A549 (cell line): ENCODE results near the gene HNRNPR.

Experiments used
- CEBPB ChIP-seq, 2 experiments: fragments of >200 bp in 1 of 2; sonication (Bioruptor Twin) in 1 of 2; formaldehyde crosslinking in 1 of 2; IDR thresholded peaks; 2 replicates each; pipeline ENCODE4 v1.6.1; 2012 to 2016
- CHD2 ChIP-seq: fragments of 150-350 bp; IDR thresholded peaks from 2 replicates; pipeline ENCODE4 v1.6.1; 2014; ENCODE audit warnings: low read length; ENCODE audit not compliant: partially characterized antibody
- EP300 ChIP-seq, 2 experiments: fragments of >200 bp; sonication (Bioruptor Twin); formaldehyde crosslinking; IDR thresholded peaks; 2 replicates in 1 of 2; 3 replicates in 1 of 2; pipeline ENCODE4 v1.6.1; 2016 to 2017
- ESRRA ChIP-seq: fragments of 150-350 bp; IDR thresholded peaks from 2 replicates; pipeline ENCODE4 v1.6.1; 2014; ENCODE audit warnings: mild to moderate bottlenecking, low read length, borderline replicate concordance
- NR3C1 ChIP-seq: fragments of >200 bp; sonication (Bioruptor Twin); formaldehyde crosslinking; IDR thresholded peaks from 3 replicates; pipeline ENCODE4 v1.6.1; 2017
- POLR2A ChIP-seq: IDR thresholded peaks from 2 replicates; pipeline ENCODE4 v1.6.1; 2012; ENCODE audit warnings: mild to moderate bottlenecking, low read length
- POLR2AphosphoS2 ChIP-seq: conservative IDR thresholded peaks from 2 replicates; pipeline ENCODE4 v1.6.1; 2012; ENCODE audit warnings: low read length, improper control_type of control experiment, inconsistent platforms
- SMC3 ChIP-seq: fragments of >200 bp; sonication (Bioruptor Twin); formaldehyde crosslinking; IDR thresholded peaks from 3 replicates; pipeline ENCODE4 v1.6.1; 2018; ENCODE audit warnings: inconsistent platforms
- TF ChIP-seq, protein P1 (sequence below): fragments of >200 bp; sonication (Bioruptor Twin); formaldehyde crosslinking; IDR thresholded peaks from 3 replicates; pipeline ENCODE4 v1.5.1; 2016
- TF ChIP-seq, protein P2 (sequence below): fragments of 450-650 bp; IDR thresholded peaks from 2 replicates; pipeline ENCODE4 v1.6.1; 2014; ENCODE audit warnings: antibody characterized with exemption

DNA sequence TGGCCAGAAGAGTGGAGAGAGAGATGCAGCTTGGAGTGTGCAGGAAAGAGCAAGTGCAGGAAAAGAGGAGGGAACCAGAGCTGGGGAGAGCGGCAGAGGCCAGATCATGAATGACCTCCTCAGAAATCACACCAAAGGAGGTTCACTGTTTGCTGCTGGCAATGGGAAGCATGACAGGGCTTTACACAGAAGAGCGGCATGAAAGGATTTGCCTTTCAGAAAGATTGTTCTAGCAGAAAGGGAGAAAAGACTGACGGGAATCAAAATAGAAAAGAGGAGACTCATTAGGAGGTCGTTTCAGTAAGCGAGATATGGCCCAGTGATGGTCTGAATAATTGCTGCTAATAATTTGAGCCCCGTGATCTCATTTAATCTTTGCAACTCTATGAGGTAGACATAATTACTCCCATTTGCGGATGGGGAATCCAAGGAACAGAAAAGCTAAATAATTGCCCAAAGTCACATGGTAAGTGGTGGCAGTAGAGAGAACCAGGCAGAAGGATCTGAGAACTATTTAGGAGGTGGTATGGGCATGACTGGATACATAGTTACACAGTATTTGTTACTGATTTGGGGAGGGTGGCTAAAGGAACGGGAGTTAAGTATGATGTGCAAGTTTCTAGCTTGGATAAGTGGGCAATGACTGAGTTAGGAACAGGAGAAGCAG is 12.5 kb upstream of the HNRNPR start:
- TF ChIP-seq, protein P1, sequence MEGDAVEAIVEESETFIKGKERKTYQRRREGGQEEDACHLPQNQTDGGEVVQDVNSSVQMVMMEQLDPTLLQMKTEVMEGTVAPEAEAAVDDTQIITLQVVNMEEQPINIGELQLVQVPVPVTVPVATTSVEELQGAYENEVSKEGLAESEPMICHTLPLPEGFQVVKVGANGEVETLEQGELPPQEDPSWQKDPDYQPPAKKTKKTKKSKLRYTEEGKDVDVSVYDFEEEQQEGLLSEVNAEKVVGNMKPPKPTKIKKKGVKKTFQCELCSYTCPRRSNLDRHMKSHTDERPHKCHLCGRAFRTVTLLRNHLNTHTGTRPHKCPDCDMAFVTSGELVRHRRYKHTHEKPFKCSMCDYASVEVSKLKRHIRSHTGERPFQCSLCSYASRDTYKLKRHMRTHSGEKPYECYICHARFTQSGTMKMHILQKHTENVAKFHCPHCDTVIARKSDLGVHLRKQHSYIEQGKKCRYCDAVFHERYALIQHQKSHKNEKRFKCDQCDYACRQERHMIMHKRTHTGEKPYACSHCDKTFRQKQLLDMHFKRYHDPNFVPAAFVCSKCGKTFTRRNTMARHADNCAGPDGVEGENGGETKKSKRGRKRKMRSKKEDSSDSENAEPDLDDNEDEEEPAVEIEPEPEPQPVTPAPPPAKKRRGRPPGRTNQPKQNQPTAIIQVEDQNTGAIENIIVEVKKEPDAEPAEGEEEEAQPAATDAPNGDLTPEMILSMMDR = no peak
- TF ChIP-seq EP300 (IDR thresholded peaks at IDR 0.05) = no peak
- no peak for TF ChIP-seq CEBPB (IDR thresholded peaks at IDR 0.05)
- TF ChIP-seq ESRRA = no peak
- no peak for TF ChIP-seq POLR2A
- no peak for TF ChIP-seq POLR2AphosphoS2
- TF ChIP-seq CHD2 = no peak
- no peak for TF ChIP-seq SMC3
- TF ChIP-seq, protein P2, sequence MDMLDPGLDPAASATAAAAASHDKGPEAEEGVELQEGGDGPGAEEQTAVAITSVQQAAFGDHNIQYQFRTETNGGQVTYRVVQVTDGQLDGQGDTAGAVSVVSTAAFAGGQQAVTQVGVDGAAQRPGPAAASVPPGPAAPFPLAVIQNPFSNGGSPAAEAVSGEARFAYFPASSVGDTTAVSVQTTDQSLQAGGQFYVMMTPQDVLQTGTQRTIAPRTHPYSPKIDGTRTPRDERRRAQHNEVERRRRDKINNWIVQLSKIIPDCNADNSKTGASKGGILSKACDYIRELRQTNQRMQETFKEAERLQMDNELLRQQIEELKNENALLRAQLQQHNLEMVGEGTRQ = no peak
- no peak for TF ChIP-seq NR3C1
